SK-N-SH treated with all-trans-retinoic acid at 6 μM for 48 hours (cell line): ENCODE measurements around the gene MEP1B.

ENCODE experiments used
- ATAC-seq: fragments of 200-7000 bp; cut with Tn5 transposase; 3 replicates; pipeline ENCODE4 v1.9.1; 2020; ENCODE audit warnings: mild to moderate bottlenecking, moderate library complexity
- CREB5 ChIP-seq: fragments of 250-450 bp; sonication (Bioruptor Pico); IDR thresholded peaks from 2 replicates; pipeline ENCODE4 v1.5.1; 2020; ENCODE audit warnings: low read depth, mild to moderate bottlenecking, moderate library complexity
- CSDC2 ChIP-seq: fragments of 250-450 bp; sonication (Bioruptor Pico); IDR thresholded peaks from 2 replicates; pipeline ENCODE4 v1.5.0; 2020; ENCODE audit warnings: mild to moderate bottlenecking, moderate library complexity
- ESRRG ChIP-seq: fragments of 250-450 bp; sonication (Bioruptor Pico); IDR thresholded peaks from 2 replicates; pipeline ENCODE4 v1.6.1; 2021; ENCODE audit warnings: mild to moderate bottlenecking
- GLIS3 ChIP-seq: fragments of 250-450 bp; sonication (Bioruptor Pico); IDR thresholded peaks from 2 replicates; pipeline ENCODE4 v1.5.0; 2020; ENCODE audit warnings: mild to moderate bottlenecking, moderate library complexity
- ISL1 ChIP-seq: fragments of 250-450 bp; sonication (Bioruptor Pico); IDR thresholded peaks from 2 replicates; pipeline ENCODE4 v2.1.2; 2022; ENCODE audit warnings: mild to moderate bottlenecking, moderate library complexity
- OSR1 ChIP-seq: fragments of 250-450 bp; sonication (Bioruptor Pico); IDR thresholded peaks from 2 replicates; pipeline ENCODE4 v1.8.0; 2022; ENCODE audit warnings: moderate library complexity, mild to moderate bottlenecking, inconsistent platforms
- PATZ1 ChIP-seq: fragments of 250-450 bp; sonication (Bioruptor Pico); IDR thresholded peaks from 2 replicates; pipeline ENCODE4 v1.8.0; 2020; ENCODE audit warnings: mild to moderate bottlenecking, moderate library complexity, borderline replicate concordance
- POU6F1 ChIP-seq: fragments of 250-450 bp; sonication (Bioruptor Pico); IDR thresholded peaks from 2 replicates; pipeline ENCODE4 v1.8.0; 2021; ENCODE audit warnings: low read depth, mild to moderate bottlenecking, moderate library complexity, borderline replicate concordance
- PPARA ChIP-seq: fragments of 250-450 bp; sonication (Bioruptor Pico); IDR thresholded peaks from 2 replicates; pipeline ENCODE4 v1.5.0; 2020; ENCODE audit warnings: mild to moderate bottlenecking, borderline replicate concordance
- RARB ChIP-seq: fragments of 250-450 bp; sonication (Bioruptor Pico); IDR thresholded peaks from 2 replicates; pipeline ENCODE4 v1.8.0; 2021; ENCODE audit warnings: mild to moderate bottlenecking, moderate library complexity
- SNAI2 ChIP-seq: fragments of 250-450 bp; sonication (Bioruptor Pico); IDR thresholded peaks from 2 replicates; pipeline ENCODE4 v1.5.0; 2020; ENCODE audit warnings: mild to moderate bottlenecking, moderate library complexity
- TOX ChIP-seq: fragments of 250-450 bp; sonication (Bioruptor Pico); IDR thresholded peaks from 2 replicates; pipeline ENCODE4 v1.8.0; 2021; ENCODE audit warnings: mild to moderate bottlenecking, moderate library complexity, borderline replicate concordance
- ZC3H10 ChIP-seq: fragments of 250-450 bp; sonication (Bioruptor Pico); IDR thresholded peaks from 2 replicates; pipeline ENCODE4 v1.5.1; 2021; ENCODE audit warnings: mild to moderate bottlenecking, moderate library complexity
- ZFP3 ChIP-seq: fragments of 250-450 bp; sonication (Bioruptor Pico); IDR thresholded peaks from 2 replicates; pipeline ENCODE4 v1.5.0; 2020; ENCODE audit warnings: mild to moderate bottlenecking, moderate library complexity
- ZFP30 ChIP-seq: fragments of 450-650 bp; formaldehyde crosslinking; IDR thresholded peaks from 2 replicates; pipeline ENCODE4 v1.5.0; 2022; ENCODE audit warnings: mild to moderate bottlenecking, moderate library complexity
- ZNF565 ChIP-seq: fragments of 450-650 bp; formaldehyde crosslinking; conservative IDR thresholded peaks from 2 replicates; pipeline ENCODE4 v1.5.0; 2020; ENCODE audit warnings: low read depth, mild to moderate bottlenecking, moderate library complexity
- ZNF70 ChIP-seq: fragments of 450-650 bp; formaldehyde crosslinking; IDR thresholded peaks from 2 replicates; pipeline ENCODE4 v1.5.0; 2020; ENCODE audit warnings: mild to moderate bottlenecking, moderate library complexity
- ZNF8 ChIP-seq: fragments of 450-650 bp; formaldehyde crosslinking; IDR thresholded peaks from 2 replicates; pipeline ENCODE4 v1.5.0; 2020; ENCODE audit warnings: mild to moderate bottlenecking, moderate library complexity
- TF ChIP-seq, protein P1 (sequence below): fragments of 250-450 bp; sonication (Bioruptor Pico); IDR thresholded peaks from 2 replicates; pipeline ENCODE4 v1.5.0; 2020; ENCODE audit warnings: mild to moderate bottlenecking, moderate library complexity

The MEP1B gene

GRCh38 chr18:32189790-32190189, at the start of gene MEP1B:
Gene MEP1B, plus strand, starts transcription at chr18:32190039. Its CDS starts 32 bp downstream, at chr18:32190071.
- no peak for ATAC-seq
- TF ChIP-seq SNAI2 (CRISPR knock-in tag) (no peak), ZNF8 (CRISPR knock-in tag) (no peak), ZFP30 (CRISPR knock-in tag) (no peak), CSDC2 (CRISPR knock-in tag) (no peak), ISL1 (CRISPR knock-in tag) (no peak), POU6F1 (CRISPR knock-in tag) (no peak), PPARA (CRISPR knock-in tag) (no peak)
- TF ChIP-seq, all 23 proteins: peak for 0

GRCh38 chr18:32148185-32148870, 41.5 kb upstream of the MEP1B start:
- TF ChIP-seq GLIS3 (no peak), CREB5 (no peak), TOX (CRISPR knock-in tag) (no peak), ISL1 (CRISPR knock-in tag) (no peak), ZC3H10 (no peak), OSR1 (no peak), ZFP30 (CRISPR knock-in tag) (no peak), ESRRG (no peak), ZFP3 (no peak), ZNF565 (CRISPR knock-in tag) (no peak), ZNF8 (CRISPR knock-in tag) (no peak), RARB (no peak), POU6F1 (CRISPR knock-in tag) (no peak)
- TF ChIP-seq, protein P1, sequence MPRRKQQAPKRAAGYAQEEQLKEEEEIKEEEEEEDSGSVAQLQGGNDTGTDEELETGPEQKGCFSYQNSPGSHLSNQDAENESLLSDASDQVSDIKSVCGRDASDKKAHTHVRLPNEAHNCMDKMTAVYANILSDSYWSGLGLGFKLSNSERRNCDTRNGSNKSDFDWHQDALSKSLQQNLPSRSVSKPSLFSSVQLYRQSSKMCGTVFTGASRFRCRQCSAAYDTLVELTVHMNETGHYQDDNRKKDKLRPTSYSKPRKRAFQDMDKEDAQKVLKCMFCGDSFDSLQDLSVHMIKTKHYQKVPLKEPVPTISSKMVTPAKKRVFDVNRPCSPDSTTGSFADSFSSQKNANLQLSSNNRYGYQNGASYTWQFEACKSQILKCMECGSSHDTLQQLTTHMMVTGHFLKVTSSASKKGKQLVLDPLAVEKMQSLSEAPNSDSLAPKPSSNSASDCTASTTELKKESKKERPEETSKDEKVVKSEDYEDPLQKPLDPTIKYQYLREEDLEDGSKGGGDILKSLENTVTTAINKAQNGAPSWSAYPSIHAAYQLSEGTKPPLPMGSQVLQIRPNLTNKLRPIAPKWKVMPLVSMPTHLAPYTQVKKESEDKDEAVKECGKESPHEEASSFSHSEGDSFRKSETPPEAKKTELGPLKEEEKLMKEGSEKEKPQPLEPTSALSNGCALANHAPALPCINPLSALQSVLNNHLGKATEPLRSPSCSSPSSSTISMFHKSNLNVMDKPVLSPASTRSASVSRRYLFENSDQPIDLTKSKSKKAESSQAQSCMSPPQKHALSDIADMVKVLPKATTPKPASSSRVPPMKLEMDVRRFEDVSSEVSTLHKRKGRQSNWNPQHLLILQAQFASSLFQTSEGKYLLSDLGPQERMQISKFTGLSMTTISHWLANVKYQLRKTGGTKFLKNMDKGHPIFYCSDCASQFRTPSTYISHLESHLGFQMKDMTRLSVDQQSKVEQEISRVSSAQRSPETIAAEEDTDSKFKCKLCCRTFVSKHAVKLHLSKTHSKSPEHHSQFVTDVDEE (CRISPR knock-in tag): no peak
- no peak for ATAC-seq

GRCh38 chr18:32152705-32153448, 37.0 kb upstream of the MEP1B start:
- no peak for ATAC-seq
- TF ChIP-seq, protein P1 (CRISPR knock-in tag): no peak
- TF ChIP-seq ZNF70 (CRISPR knock-in tag): no peak
- TF ChIP-seq GLIS3: no peak
- no peak for TF ChIP-seq PATZ1
- TF ChIP-seq RARB: no peak
- TF ChIP-seq, all 23 proteins: peak for 0
